Activated CD8-positive, alpha-beta T cell treated with anti-CD3 and anti-CD28 coated beads, Interleukin-2, amount 10 ng/mL, durations not matched to agents 7 days and 5 days (primary cell): Measurements from ENCODE around the gene THSD7B. TPM values are rescaled to one million over a fixed set of nuclear protein-coding genes. Genes with fewer than 3 reads are reported as not detected.
"Not testable (repeated sequence)": the region's sequence is repeated elsewhere in the genome, so short reads cannot be mapped to it uniquely, and the experiment has no call there.

Source experiments
- ATAC-seq: fragments of 150-1000 bp; cut with Tn5 transposase; one replicate; pipeline ENCODE4 v1.10.0; 2021; ENCODE audit warnings: moderate library complexity
- CTCF ChIA-PET: fragments of 350-600 bp; sonication (Branson Sonifier 250); formaldehyde crosslinking; loops from one replicate; lab custom pipeline; 2021; ENCODE audit warnings: antibody characterized with exemption; lab: Charles Lee
- POLR2A ChIA-PET: fragments of 350-600 bp; sonication (Branson Sonifier 250); formaldehyde crosslinking; loops from one replicate; lab custom pipeline; 2021; ENCODE audit warnings: antibody characterized with exemption; lab: Charles Lee
- DNase-seq: peaks from one replicate; pipeline ENCODE4 v3.0.0-alpha.2; 2020
- H3K27ac Mint-ChIP-seq: one replicate; pipeline ENCODE4 v1.8.0; 2021; ENCODE audit warnings: mild to moderate bottlenecking, mixed read lengths
- H3K27me3 Mint-ChIP-seq: one replicate; pipeline ENCODE4 v1.8.0; 2021; ENCODE audit warnings: low read depth, mixed read lengths
- H3K36me3 Mint-ChIP-seq: one replicate; pipeline ENCODE4 v1.8.0; 2021; ENCODE audit warnings: low read depth, mixed read lengths
- H3K4me1 Mint-ChIP-seq: one replicate; pipeline ENCODE4 v1.8.0; 2021; ENCODE audit warnings: low read depth, mixed read lengths
- H3K4me3 Mint-ChIP-seq: one replicate; pipeline ENCODE4 v1.8.0; 2021; ENCODE audit warnings: mild to moderate bottlenecking, mixed read lengths
- H3K9me3 Mint-ChIP-seq: one replicate; pipeline ENCODE4 v1.8.0; 2022; ENCODE audit warnings: mixed read lengths; ENCODE audit not compliant: insufficient read depth
- total RNA-seq, 2 experiments: library from RNA; stranded (reverse); gene quantifications; one replicate each; pipeline ENCODE4 v1.2.3, GENCODE V29; 2021

Gene THSD7B
- total RNA-seq, 2 experiments from 2014 or later: not detected

GRCh38 chr2:137674991-137675390 lies 909.6 kb downstream of the THSD7B start:
- Mint-ChIP-seq H3K4me1 (no peaks in the 10 kb centered on the region), H3K4me3 (no peak overlapping the region), H3K9me3 (no peaks in the 10 kb centered on the region), H3K27me3 (no peaks in the 10 kb centered on the region), H3K36me3 (no peaks in the 10 kb centered on the region), H3K27ac (no peak overlapping the region)
- ATAC-seq: no peak
- CTCF ChIA-PET: no interaction called here
- POLR2A ChIA-PET: no interaction called here
- no peak for DNase-seq

- POLR2A ChIA-PET: no interaction called here
- Mint-ChIP-seq H3K4me3 (no peak overlapping the region), H3K27me3 (no peaks in the 10 kb centered on the region), H3K4me1 (no peaks in the 10 kb centered on the region), H3K27ac (no peak overlapping the region), H3K36me3 (no peaks in the 10 kb centered on the region), H3K9me3 (no peaks in the 10 kb centered on the region)
- no peak for ATAC-seq
- CTCF ChIA-PET: no interaction called here
- DNase-seq: no peak
These were observed 910.4 kb downstream of the THSD7B start for GRCh38 chr2:137675584-137676327.

GRCh38 chr2:137676346-137676745 lies 911.0 kb downstream of the THSD7B start:
- Mint-ChIP-seq H3K27ac (no peak overlapping the region), H3K36me3 (no peaks in the 10 kb centered on the region), H3K4me1 (no peaks in the 10 kb centered on the region), H3K27me3 (no peaks in the 10 kb centered on the region), H3K9me3 (no peaks in the 10 kb centered on the region), H3K4me3 (no peak overlapping the region)
- DNase-seq (no peak), ATAC-seq (no peak)
- ChIA-PET CTCF (no interaction called here), POLR2A (no interaction called here)

GRCh38 chr2:137677466-137677865 lies 912.1 kb downstream of the THSD7B start:
- ChIA-PET CTCF (interaction anchor here (0.6 kb wide), 1 partner anchor 630 kb away, joined by 4 read pairs; no protein-coding TSS in a partner anchor), POLR2A (no interaction called here)
- H3K4me3 Mint-ChIP-seq: no peak overlapping the region
- H3K27ac Mint-ChIP-seq: no peak overlapping the region
- no peaks in the 10 kb centered on the region for H3K9me3 Mint-ChIP-seq
- no peak for ATAC-seq
- no peaks in the 10 kb centered on the region for H3K4me1 Mint-ChIP-seq
- H3K27me3 Mint-ChIP-seq: no peaks in the 10 kb centered on the region
- H3K36me3 Mint-ChIP-seq: no peaks in the 10 kb centered on the region
- no peak for DNase-seq

GRCh38 chr2:137689549-137689948 lies 924.2 kb downstream of the THSD7B start:
- no peaks in the 10 kb centered on the region for H3K36me3 Mint-ChIP-seq
- no peak for DNase-seq
- no peaks in the 10 kb centered on the region for H3K4me1 Mint-ChIP-seq
- H3K4me3 Mint-ChIP-seq: no peak overlapping the region
- POLR2A ChIA-PET: no interaction called here
- H3K27me3 Mint-ChIP-seq: no peaks in the 10 kb centered on the region
- no peaks in the 10 kb centered on the region for H3K9me3 Mint-ChIP-seq
- CTCF ChIA-PET: no interaction called here
- H3K27ac Mint-ChIP-seq: no peak overlapping the region
- no peak for ATAC-seq

GRCh38 chr2:137693534-137693933 lies 928.2 kb downstream of the THSD7B start:
- Mint-ChIP-seq H3K36me3 (no peaks in the 10 kb centered on the region), H3K27ac (no peak overlapping the region), H3K27me3 (no peaks in the 10 kb centered on the region), H3K4me3 (no peak overlapping the region), H3K4me1 (no peaks in the 10 kb centered on the region), H3K9me3 (no peaks in the 10 kb centered on the region)
- CTCF ChIA-PET: no interaction called here
- no peak for ATAC-seq
- no peak for DNase-seq
- POLR2A ChIA-PET: no interaction called here

- Mint-ChIP-seq H3K36me3 (no peaks in the 10 kb centered on the region), H3K27me3 (no peaks in the 10 kb centered on the region), H3K27ac (no peak overlapping the region), H3K4me3 (no peak overlapping the region), H3K4me1 (no peaks in the 10 kb centered on the region), H3K9me3 (no peaks in the 10 kb centered on the region)
- no peak for ATAC-seq
- no peak for DNase-seq
- ChIA-PET CTCF (no interaction called here), POLR2A (no interaction called here)
These were observed 931.6 kb downstream of the THSD7B start for GRCh38 chr2:137696916-137697315.

- not testable (repeated sequence) for H3K36me3 Mint-ChIP-seq, H3K27me3 Mint-ChIP-seq
These were observed 934.9 kb downstream of the THSD7B start for GRCh38 chr2:137700250-137700649.

GRCh38 chr2:137700681-137701080 lies 935.3 kb downstream of the THSD7B start:
- Mint-ChIP-seq H3K27me3 (no peaks in the 10 kb centered on the region), H3K9me3 (no peaks in the 10 kb centered on the region), H3K36me3 (no peaks in the 10 kb centered on the region), H3K4me3 (no peak overlapping the region), H3K4me1 (no peaks in the 10 kb centered on the region), H3K27ac (no peak overlapping the region)
- CTCF ChIA-PET: no interaction called here
- no peak for DNase-seq
- POLR2A ChIA-PET: no interaction called here
- ATAC-seq: no peak

More at GRCh38 chr2:137700250-137700649, 934.9 kb downstream of the THSD7B start:
- ATAC-seq, CTCF ChIA-PET, POLR2A ChIA-PET, H3K9me3 Mint-ChIP-seq, H3K27ac Mint-ChIP-seq, H3K4me1 Mint-ChIP-seq, H3K4me3 Mint-ChIP-seq, DNase-seq: not testable (repeated sequence)

GRCh38 chr2:137705296-137705695 lies 940.0 kb downstream of the THSD7B start:
- no peak for DNase-seq
- ChIA-PET POLR2A (no interaction called here), CTCF (no interaction called here)
- H3K4me3 Mint-ChIP-seq: no peak overlapping the region
- no peaks in the 10 kb centered on the region for H3K36me3 Mint-ChIP-seq
- H3K27ac Mint-ChIP-seq: no peak overlapping the region
- no peaks in the 10 kb centered on the region for H3K27me3 Mint-ChIP-seq
- no peaks in the 10 kb centered on the region for H3K4me1 Mint-ChIP-seq
- H3K9me3 Mint-ChIP-seq: no peaks in the 10 kb centered on the region
- no peak for ATAC-seq

GRCh38 chr2:137706786-137707613 lies 941.7 kb downstream of the THSD7B start:
- H3K9me3 Mint-ChIP-seq: no peaks in the 10 kb centered on the region
- no peaks in the 10 kb centered on the region for H3K36me3 Mint-ChIP-seq
- H3K27me3 Mint-ChIP-seq: no peaks in the 10 kb centered on the region
- ChIA-PET CTCF (no interaction called here), POLR2A (no interaction called here)
- ATAC-seq (no peak), DNase-seq (no peak)
- no peak overlapping the region for H3K4me3 Mint-ChIP-seq
- no peaks in the 10 kb centered on the region for H3K4me1 Mint-ChIP-seq
- no peak overlapping the region for H3K27ac Mint-ChIP-seq

GRCh38 chr2:137708311-137708710 lies 943.0 kb downstream of the THSD7B start:
- Mint-ChIP-seq H3K36me3 (no peaks in the 10 kb centered on the region), H3K4me3 (no peak overlapping the region), H3K27me3 (no peaks in the 10 kb centered on the region), H3K4me1 (no peaks in the 10 kb centered on the region), H3K27ac (no peak overlapping the region), H3K9me3 (no peaks in the 10 kb centered on the region)
- DNase-seq (no peak), ATAC-seq (no peak)
- POLR2A ChIA-PET: no interaction called here
- CTCF ChIA-PET: no interaction called here
